Keratinocyte (primary cell): ENCODE measurements around the gene FARP1.

Experiments used
- EZH2 ChIP-seq: IDR thresholded peaks from one replicate; pipeline ENCODE4 v1.6.1; 2012; ENCODE audit warnings: inconsistent platforms, mild to moderate bottlenecking, low read length, moderate library complexity
- TF ChIP-seq, protein P1 (sequence below), 3 experiments: IDR thresholded peaks in 1 of 3; conservative IDR thresholded peaks in 1 of 3; optimal IDR thresholded peaks in 1 of 3; 2 replicates in 2 of 3; 3 replicates in 1 of 3; pipeline versions ENCODE3 to v1.5.1; 2011; ENCODE audit warnings: low read length in 3 of 3, mild to moderate bottlenecking in 3 of 3, moderate library complexity in 2 of 3, control low read depth in 1 of 3, inconsistent platforms in 1 of 3; ENCODE audit not compliant: insufficient read depth in 2 of 3; ENCODE audit errors: extremely low read depth in 1 of 3

DNA sequence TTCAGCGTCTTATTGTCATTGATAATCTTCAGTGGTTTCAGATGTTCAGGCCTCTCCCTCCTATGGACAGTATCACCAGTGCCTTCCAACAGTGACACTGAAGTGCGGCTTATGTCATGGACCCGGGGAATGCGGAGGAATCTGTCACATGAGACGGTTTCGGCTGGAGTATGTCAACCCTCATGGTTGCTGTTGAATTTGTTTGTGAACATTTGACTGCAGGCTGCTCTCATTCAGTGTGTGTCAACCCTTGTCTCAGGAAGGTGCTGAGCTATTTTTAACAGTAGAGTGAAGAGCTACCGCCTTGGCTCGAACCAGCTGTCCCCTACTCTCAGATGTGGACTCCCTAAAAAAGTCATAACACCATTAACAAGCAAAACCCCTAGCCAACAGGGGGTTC lies 173.0 kb downstream of the FARP1 start:
- TF ChIP-seq, protein P1, sequence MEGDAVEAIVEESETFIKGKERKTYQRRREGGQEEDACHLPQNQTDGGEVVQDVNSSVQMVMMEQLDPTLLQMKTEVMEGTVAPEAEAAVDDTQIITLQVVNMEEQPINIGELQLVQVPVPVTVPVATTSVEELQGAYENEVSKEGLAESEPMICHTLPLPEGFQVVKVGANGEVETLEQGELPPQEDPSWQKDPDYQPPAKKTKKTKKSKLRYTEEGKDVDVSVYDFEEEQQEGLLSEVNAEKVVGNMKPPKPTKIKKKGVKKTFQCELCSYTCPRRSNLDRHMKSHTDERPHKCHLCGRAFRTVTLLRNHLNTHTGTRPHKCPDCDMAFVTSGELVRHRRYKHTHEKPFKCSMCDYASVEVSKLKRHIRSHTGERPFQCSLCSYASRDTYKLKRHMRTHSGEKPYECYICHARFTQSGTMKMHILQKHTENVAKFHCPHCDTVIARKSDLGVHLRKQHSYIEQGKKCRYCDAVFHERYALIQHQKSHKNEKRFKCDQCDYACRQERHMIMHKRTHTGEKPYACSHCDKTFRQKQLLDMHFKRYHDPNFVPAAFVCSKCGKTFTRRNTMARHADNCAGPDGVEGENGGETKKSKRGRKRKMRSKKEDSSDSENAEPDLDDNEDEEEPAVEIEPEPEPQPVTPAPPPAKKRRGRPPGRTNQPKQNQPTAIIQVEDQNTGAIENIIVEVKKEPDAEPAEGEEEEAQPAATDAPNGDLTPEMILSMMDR (optimal IDR thresholded peaks at IDR 0.05 in 1 of 3, IDR thresholded peaks at IDR 0.05 in 1 of 3, conservative IDR thresholded peaks at IDR 0.05 in 1 of 3; ENCODE audit: extremely low read depth in 1 of 3, insufficient read depth in 2 of 3, low read length in 3 of 3), result no peak
- no peak for TF ChIP-seq EZH2
